IMR-90 (cell line): ENCODE measurements around the gene SEMA3C. TPM values are rescaled to one million over a fixed set of nuclear protein-coding genes. Genes with fewer than 3 reads are reported as not detected.

Source experiments
- ATAC-seq: fragments of 200-7000 bp; cut with Tn5 transposase; 2 replicates; pipeline ENCODE4 v1.9.1; 2020; ENCODE audit warnings: low read depth, mild to moderate bottlenecking, moderate library complexity
- BruUV-seq: library from RNA; stranded (reverse); fragments of 400-500 nt; replicated peaks from 2 replicates; lab custom pipeline; 2021; lab: Mats Ljungman, UMichigan
- CTCF ChIA-PET: fragments of 300-600 bp; formaldehyde crosslinking; extraction: SDS; loops from one replicate; lab custom pipeline; 2021; ENCODE audit warnings: antibody characterized with exemption; lab: Yijun Ruan, JAX
- POLR2A ChIA-PET: fragments of 300-600 bp; sonication (Branson Sonifier 250); formaldehyde crosslinking; loops from one replicate; lab custom pipeline; 2022; ENCODE audit warnings: antibody characterized with exemption; ENCODE audit not compliant: unreplicated experiment; lab: Charles Lee
- DNase-seq: peaks from one replicate; pipeline ENCODE4 v3.0.0; 2013
- H2AFZ ChIP-seq: replicated peaks from 2 replicates; pipeline ENCODE3; 2013; ENCODE audit warnings: low read length, mild to moderate bottlenecking; ENCODE audit not compliant: poor library complexity
- H2AK5ac ChIP-seq: 2 replicates; pipeline ENCODE4 v1.6.1; 2013; ENCODE audit warnings: low read depth, low read length, inconsistent platforms
- H2AK9ac ChIP-seq: replicated peaks from 2 replicates; pipeline ENCODE3; 2013; ENCODE audit warnings: mild to moderate bottlenecking, low read depth, low read length, moderate library complexity; ENCODE audit not compliant: poor library complexity
- H2BK120ac ChIP-seq: 2 replicates; pipeline ENCODE4 v1.6.1; 2013; ENCODE audit warnings: low read depth, low read length, inconsistent platforms
- H2BK15ac ChIP-seq: 3 replicates; pipeline ENCODE4 v1.6.1; 2013; ENCODE audit warnings: low read depth, low read length, inconsistent platforms
- H2BK20ac ChIP-seq: 2 replicates; pipeline ENCODE4 v1.6.1; 2013; ENCODE audit warnings: low read depth, mild to moderate bottlenecking, inconsistent platforms, low read length, moderate library complexity
- H2BK5ac ChIP-seq: 2 replicates; pipeline ENCODE4 v1.6.1; 2013; ENCODE audit warnings: mild to moderate bottlenecking, low read depth, low read length, inconsistent platforms; ENCODE audit not compliant: poor library complexity, severe bottlenecking
- H3K14ac ChIP-seq: replicated peaks from 2 replicates; pipeline ENCODE4 v1.6.1; 2013; ENCODE audit warnings: low read depth, low read length, inconsistent platforms
- H3K18ac ChIP-seq: 2 replicates; pipeline ENCODE4 v1.6.1; 2013; ENCODE audit warnings: low read depth, low read length, control low read depth
- H3K23ac ChIP-seq: 2 replicates; pipeline ENCODE4 v1.6.1; 2013; ENCODE audit warnings: low read depth, low read length, inconsistent platforms
- H3K27ac ChIP-seq: 2 replicates; pipeline ENCODE4 v1.5.1; 2013; ENCODE audit warnings: mild to moderate bottlenecking, control low read depth, low read length; ENCODE audit not compliant: insufficient read depth
- H3K27me3 ChIP-seq: 2 replicates; pipeline ENCODE4 v1.6.1; 2013; ENCODE audit warnings: low read length; ENCODE audit not compliant: control insufficient read depth, insufficient read depth
- H3K36me3 ChIP-seq: 2 replicates; pipeline ENCODE4 v1.6.1; 2013; ENCODE audit warnings: low read length, mixed read lengths; ENCODE audit not compliant: control insufficient read depth, insufficient read depth
- H3K4ac ChIP-seq: 2 replicates; pipeline ENCODE4 v1.6.1; 2013; ENCODE audit warnings: low read depth, low read length, inconsistent platforms
- H3K4me1 ChIP-seq: 2 replicates; pipeline ENCODE4 v1.6.1; 2013; ENCODE audit warnings: low read length, mixed read lengths; ENCODE audit not compliant: control insufficient read depth, insufficient read depth
- H3K4me2 ChIP-seq: 2 replicates; pipeline ENCODE4 v1.6.1; 2013; ENCODE audit warnings: low read depth, mild to moderate bottlenecking, control low read depth, low read length, moderate library complexity
- H3K4me3 ChIP-seq: 2 replicates; pipeline ENCODE4 v1.5.1; 2013; ENCODE audit warnings: low read depth, mild to moderate bottlenecking, control low read depth, low read length, moderate library complexity; ENCODE audit not compliant: insufficient read depth
- H3K56ac ChIP-seq: 2 replicates; pipeline ENCODE4 v1.6.1; 2013; ENCODE audit warnings: low read length, inconsistent platforms; ENCODE audit not compliant: insufficient read depth; ENCODE audit errors: extremely low read depth
- H3K79me1 ChIP-seq, 2 experiments: 2 replicates each; pipeline ENCODE4 v1.6.1; 2013; ENCODE audit warnings: low read length in 2 of 2, inconsistent platforms in 1 of 2, low read depth in 1 of 2
- H3K9ac ChIP-seq: 2 replicates; pipeline ENCODE4 v1.6.1; 2013; ENCODE audit warnings: low read depth, low read length, control low read depth
- H3K9me1 ChIP-seq: 2 replicates; pipeline ENCODE4 v1.6.1; 2013; ENCODE audit warnings: low read length, inconsistent platforms; ENCODE audit not compliant: insufficient read depth
- H3K9me3 ChIP-seq: 2 replicates; pipeline ENCODE4 v1.6.1; 2013; ENCODE audit warnings: low read length; ENCODE audit not compliant: control insufficient read depth, insufficient read depth
- H4K20me1 ChIP-seq: 2 replicates; pipeline ENCODE4 v1.6.1; 2013; ENCODE audit warnings: low read length, inconsistent platforms; ENCODE audit not compliant: insufficient read depth
- H4K5ac ChIP-seq: 2 replicates; pipeline ENCODE4 v1.6.1; 2013; ENCODE audit warnings: mild to moderate bottlenecking, low read depth, low read length, control low read depth
- H4K8ac ChIP-seq, 2 experiments: 2 replicates each; pipeline ENCODE4 v1.6.1; 2013; ENCODE audit warnings: low read depth in 2 of 2, low read length in 2 of 2, control low read depth in 1 of 2, inconsistent platforms in 1 of 2
- H4K91ac ChIP-seq: 2 replicates; pipeline ENCODE4 v1.6.1; 2013; ENCODE audit warnings: low read depth, low read length, inconsistent platforms; ENCODE audit not compliant: insufficient read depth
- BHLHE40 ChIP-seq: fragments of 150-350 bp; IDR thresholded peaks from 2 replicates; pipeline ENCODE4 v1.6.1; 2016; ENCODE audit warnings: mild to moderate bottlenecking, low read depth, low read length
- CEBPB ChIP-seq: IDR thresholded peaks from 2 replicates; pipeline ENCODE4 v1.6.1; 2012; ENCODE audit warnings: low read depth, low read length, improper control_type of control experiment
- CHD1 ChIP-seq: IDR thresholded peaks from 2 replicates; pipeline ENCODE4 v1.6.1; 2012; ENCODE audit warnings: low read depth, low read length, improper control_type of control experiment
- CTCF ChIP-seq: conservative IDR thresholded peaks from 2 replicates; pipeline ENCODE4 v1.5.1; 2012; ENCODE audit warnings: mild to moderate bottlenecking, low read depth, low read length, improper control_type of control experiment
- ELK1 ChIP-seq: fragments of 150-350 bp; IDR thresholded peaks from 2 replicates; pipeline ENCODE4 v1.6.1; 2016; ENCODE audit warnings: low read depth, mild to moderate bottlenecking, low read length, moderate library complexity, borderline replicate concordance
- FOS ChIP-seq: fragments of 150-350 bp; IDR thresholded peaks from 2 replicates; pipeline ENCODE4 v1.6.1; 2016; ENCODE audit warnings: low read depth, low read length
- RAD21 ChIP-seq: IDR thresholded peaks from 2 replicates; pipeline ENCODE4 v1.6.1; 2012; ENCODE audit warnings: low read length, improper control_type of control experiment
- RCOR1 ChIP-seq: IDR thresholded peaks from 2 replicates; pipeline ENCODE4 v1.6.1; 2012; ENCODE audit warnings: mild to moderate bottlenecking, low read length, improper control_type of control experiment; ENCODE audit not compliant: insufficient replicate concordance
- SMC3 ChIP-seq: fragments of 150-350 bp; IDR thresholded peaks from 2 replicates; pipeline ENCODE4 v1.6.1; 2016; ENCODE audit warnings: low read depth, mild to moderate bottlenecking, antibody characterized with exemption, low read length, moderate library complexity
- USF2 ChIP-seq: fragments of 150-350 bp; IDR thresholded peaks from 2 replicates; pipeline ENCODE4 v1.6.1; 2017; ENCODE audit warnings: mild to moderate bottlenecking, antibody characterized with exemption, low read length, low read depth
- WGBS, 2 experiments: methylation state at CpG; one replicate each; pipeline versions ENCODE4 v1.1.5 to v1.1.7; 2013; ENCODE audit warnings: missing lambda C conversion rate in 2 of 2; ENCODE audit not compliant: insufficient read length in 1 of 2; ENCODE audit errors: extremely low coverage in 2 of 2; 5-methylcytosine and 5-hydroxymethylcytosine counted together
- dilution Hi-C: fragments of 300-500 bp; cut with HindIII; formaldehyde crosslinking; loops from one replicate; pipeline ENCODE4 v1.14.3; 2018; ENCODE audit warnings: low sequenced_read_pairs; ENCODE audit not compliant: unreplicated experiment
- in situ Hi-C: fragments of 300-500 bp; cut with MboI; formaldehyde crosslinking; loops from 3 replicates; pipeline ENCODE4 v1.14.3; 2019; ENCODE audit warnings: low sequenced_read_pairs, inconsistent platforms, mixed read lengths
- intact Hi-C: fragments of 100-400 bp; cut with micrococcal nuclease; formaldehyde crosslinking; loops from 2 replicates; pipeline ENCODE4 v1.10.0; 2022
- polyA plus RNA-seq, 3 experiments: library from polyadenylated mRNA; depleted of rRNA; stranded (reverse); fragments of >200 nt; gene quantifications; 2 replicates each; pipeline ENCODE4 v1.2.3, GENCODE V29; 2012; ENCODE audit warnings: low replicate concordance in 1 of 3
- total RNA-seq: library from RNA; depleted of rRNA; stranded (reverse); fragments of >200 nt; gene quantifications from 2 replicates; pipeline ENCODE4 v1.2.3, GENCODE V29; 2012

The SEMA3C gene
- total and polyA plus RNA-seq, 2 of the 4 experiments (the other 2 are of a cell fraction): 21.2 to 97.1 TPM

GRCh38 chr7:80763704-80764103, 155.1 kb downstream of the SEMA3C start:
- Histone ChIP-seq H3K23ac (no peak overlapping the region), H3K18ac (no peak overlapping the region), H2BK15ac (no peak overlapping the region), H3K27me3 (no peaks in the 10 kb centered on the region), H3K14ac (no peak overlapping the region), H4K91ac (no peak overlapping the region), H3K9me1 (0 out of 2 replicates have a peak, but pooled peaks cover 3% of the 10 kb centered on the region), H3K79me1 (no peaks in the 10 kb centered on the region; a peak in 1 of 4 replicates), H2BK120ac (no peak overlapping the region), H2BK5ac (no peak overlapping the region), H3K4me3 (no peak overlapping the region), H3K4ac (no peak overlapping the region), H3K27ac (no peak overlapping the region), H4K8ac (no peak overlapping the region), H3K4me1 (peaks cover 3% of the 10 kb centered on the region; the same call in 1 of the 2 replicates), H2AK5ac (no peak overlapping the region), H3K56ac (no peak overlapping the region), H3K9ac (no peak overlapping the region), H2AK9ac (no peak overlapping the region), H4K20me1 (no peaks in the 10 kb centered on the region), H3K9me3 (no peaks in the 10 kb centered on the region), H3K36me3 (no peaks in the 10 kb centered on the region; the same call in 1 of the 2 replicates), H2AFZ (no peak overlapping the region), H3K4me2 (no peak overlapping the region), H2BK20ac (no peak overlapping the region), H4K5ac (no peak overlapping the region)
- no peak for DNase-seq
- intact Hi-C loops (no loop called here), in situ Hi-C loops (no loop called here), dilution Hi-C loops (no loop called here)
- WGBS, 2 experiments: no CpG with 5 or more reads among the region's 4 CpGs
- BruUV-seq: no TSS peak
- CTCF ChIA-PET: no interaction called here
- POLR2A ChIA-PET: no interaction called here
- no peak for ATAC-seq
- TF ChIP-seq RAD21: no peak
- TF ChIP-seq FOS: no peak
- TF ChIP-seq CEBPB: no peak
- TF ChIP-seq USF2: no peak
- no peak for TF ChIP-seq ELK1
- no peak for TF ChIP-seq CTCF
- no peak for TF ChIP-seq RCOR1
- no peak for TF ChIP-seq BHLHE40
- no peak for TF ChIP-seq CHD1
- TF ChIP-seq SMC3: no peak
